A673 (cell line): ENCODE data around the gene PANX2. TPM values are rescaled to one million over a fixed set of nuclear protein-coding genes. Genes with fewer than 3 reads are reported as not detected.

Experiments used
- BruUV-seq: library from RNA; stranded (reverse); fragments of 400-500 nt; replicated peaks from 2 replicates; lab custom pipeline; 2021; lab: Mats Ljungman, UMichigan
- CTCF ChIA-PET: fragments of 300-600 bp; sonication (Branson Sonifier 250); formaldehyde crosslinking; loops from one replicate; lab custom pipeline; 2022; ENCODE audit warnings: antibody characterized with exemption; lab: Charles Lee
- POLR2A ChIA-PET: fragments of 300-600 bp; sonication (Branson Sonifier 250); formaldehyde crosslinking; loops from one replicate; lab custom pipeline; 2022; ENCODE audit warnings: antibody characterized with exemption; ENCODE audit not compliant: low non-redundant PET; lab: Charles Lee
- DNase-seq: peaks from one replicate; pipeline ENCODE4 v3.0.0-alpha.2; 2015; ENCODE audit warnings: low spot score
- H3K27ac ChIP-seq: fragments of 200-600 bp; sonication (generic); 2 replicates; pipeline ENCODE4 v1.5.1; 2016; ENCODE audit warnings: mixed run types, low read depth, mild to moderate bottlenecking, mixed read lengths, antibody characterized with exemption, low read length; ENCODE audit not compliant: poor library complexity, severe bottlenecking
- H3K27me3 ChIP-seq: fragments of 200-600 bp; sonication (generic); replicated peaks from 2 replicates; pipeline ENCODE4 v1.6.1; 2017; ENCODE audit warnings: mixed run types, low read depth, mild to moderate bottlenecking, mixed read lengths, antibody characterized with exemption, low read length; ENCODE audit not compliant: insufficient read depth, poor library complexity
- H3K36me3 ChIP-seq: fragments of 200-600 bp; sonication (generic); 2 replicates; pipeline ENCODE4 v1.6.1; 2016; ENCODE audit warnings: mixed run types, mild to moderate bottlenecking, mixed read lengths, antibody characterized with exemption, low read length; ENCODE audit not compliant: insufficient read depth, poor library complexity, severe bottlenecking
- H3K4me1 ChIP-seq: fragments of 200-600 bp; sonication (generic); 2 replicates; pipeline ENCODE4 v1.6.1; 2017; ENCODE audit warnings: mixed run types, mild to moderate bottlenecking, mixed read lengths, antibody characterized with exemption, low read length; ENCODE audit not compliant: insufficient read depth, poor library complexity, severe bottlenecking
- H3K4me3 ChIP-seq: fragments of 200-600 bp; sonication (generic); 2 replicates; pipeline ENCODE4 v1.5.1; 2016; ENCODE audit warnings: low read depth, mixed run types, mild to moderate bottlenecking, mixed read lengths, low read length; ENCODE audit not compliant: poor library complexity, severe bottlenecking
- H3K9me3 ChIP-seq: fragments of 200-600 bp; sonication (generic); 2 replicates; pipeline ENCODE4 v1.6.1; 2016; ENCODE audit warnings: mixed run types, low read depth, mild to moderate bottlenecking, mixed read lengths, antibody characterized with exemption, low read length; ENCODE audit not compliant: poor library complexity, severe bottlenecking
- EZH2 ChIP-seq: fragments of 200-600 bp; sonication (generic); IDR thresholded peaks from 2 replicates; pipeline ENCODE4 v1.6.1; 2017; ENCODE audit warnings: borderline replicate concordance, low read depth, mild to moderate bottlenecking, mixed read lengths, antibody characterized with exemption, low read length; ENCODE audit not compliant: poor library complexity, severe bottlenecking
- intact Hi-C: fragments of 100-400 bp; cut with micrococcal nuclease; formaldehyde crosslinking; loops from one replicate; pipeline ENCODE4 v1.10.0; 2022; ENCODE audit not compliant: unreplicated experiment
- total RNA-seq: library from RNA; stranded (reverse); gene quantifications from 2 replicates; pipeline ENCODE4 v1.2.3, GENCODE V29; 2021
- TF ChIP-seq, protein P1 (sequence below): fragments of 300-800, 200-600 bp; sonication (generic); conservative IDR thresholded peaks from 2 replicates; pipeline ENCODE4 v1.5.1; 2017; ENCODE audit warnings: low read depth, mild to moderate bottlenecking, antibody characterized with exemption, low read length, moderate library complexity, mixed read lengths

The PANX2 gene
- total RNA-seq, 1 experiment from 2014 or later, result 7.6 TPM

DNA sequence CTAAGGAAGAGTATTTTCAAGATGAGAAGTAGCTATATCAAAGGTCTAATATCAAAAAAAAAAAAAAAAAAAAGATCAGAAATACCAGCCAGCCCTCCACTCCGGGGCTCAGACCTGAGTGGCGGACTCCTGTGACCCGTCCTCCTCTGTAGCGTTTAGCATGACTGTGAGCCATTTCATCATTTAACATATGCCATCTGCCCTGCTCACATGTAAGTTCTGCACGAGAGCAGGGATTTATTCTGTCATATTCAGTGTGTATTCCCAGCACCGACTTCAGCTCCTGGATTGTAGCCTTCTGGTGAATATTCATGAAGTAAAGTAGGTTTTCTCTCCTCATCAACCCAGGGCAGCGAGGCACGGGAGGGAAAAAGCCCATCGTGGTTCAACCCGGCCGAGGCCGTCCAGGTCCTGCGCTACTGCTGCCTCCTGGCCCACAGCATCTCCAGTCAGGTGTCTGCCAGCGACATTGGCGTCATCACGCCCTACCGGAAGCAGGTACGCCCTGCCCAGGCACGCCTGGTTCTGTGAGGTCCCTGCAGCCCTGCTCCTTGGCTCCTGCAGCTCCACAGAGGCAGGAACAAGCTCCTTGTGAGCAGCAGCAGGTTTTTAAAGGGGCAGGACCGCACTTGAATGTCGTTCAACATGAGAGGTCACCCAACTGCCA, 12.7 kb upstream of the PANX2 start:
- BruUV-seq, result no TSS peak
- Histone ChIP-seq H3K9me3 (no peaks in the 10 kb centered on the region), H3K36me3 (no peaks in the 10 kb centered on the region), H3K4me3 (no peak overlapping the region), H3K4me1 (no peaks in the 10 kb centered on the region), H3K27me3 (no peaks in the 10 kb centered on the region), H3K27ac (no peak overlapping the region)
- ChIA-PET CTCF (no interaction called here), POLR2A (no interaction called here)
- intact Hi-C loops, result no loop called here
- TF ChIP-seq, protein P1, sequence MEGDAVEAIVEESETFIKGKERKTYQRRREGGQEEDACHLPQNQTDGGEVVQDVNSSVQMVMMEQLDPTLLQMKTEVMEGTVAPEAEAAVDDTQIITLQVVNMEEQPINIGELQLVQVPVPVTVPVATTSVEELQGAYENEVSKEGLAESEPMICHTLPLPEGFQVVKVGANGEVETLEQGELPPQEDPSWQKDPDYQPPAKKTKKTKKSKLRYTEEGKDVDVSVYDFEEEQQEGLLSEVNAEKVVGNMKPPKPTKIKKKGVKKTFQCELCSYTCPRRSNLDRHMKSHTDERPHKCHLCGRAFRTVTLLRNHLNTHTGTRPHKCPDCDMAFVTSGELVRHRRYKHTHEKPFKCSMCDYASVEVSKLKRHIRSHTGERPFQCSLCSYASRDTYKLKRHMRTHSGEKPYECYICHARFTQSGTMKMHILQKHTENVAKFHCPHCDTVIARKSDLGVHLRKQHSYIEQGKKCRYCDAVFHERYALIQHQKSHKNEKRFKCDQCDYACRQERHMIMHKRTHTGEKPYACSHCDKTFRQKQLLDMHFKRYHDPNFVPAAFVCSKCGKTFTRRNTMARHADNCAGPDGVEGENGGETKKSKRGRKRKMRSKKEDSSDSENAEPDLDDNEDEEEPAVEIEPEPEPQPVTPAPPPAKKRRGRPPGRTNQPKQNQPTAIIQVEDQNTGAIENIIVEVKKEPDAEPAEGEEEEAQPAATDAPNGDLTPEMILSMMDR, result no peak
- DNase-seq, result no peak

DNA sequence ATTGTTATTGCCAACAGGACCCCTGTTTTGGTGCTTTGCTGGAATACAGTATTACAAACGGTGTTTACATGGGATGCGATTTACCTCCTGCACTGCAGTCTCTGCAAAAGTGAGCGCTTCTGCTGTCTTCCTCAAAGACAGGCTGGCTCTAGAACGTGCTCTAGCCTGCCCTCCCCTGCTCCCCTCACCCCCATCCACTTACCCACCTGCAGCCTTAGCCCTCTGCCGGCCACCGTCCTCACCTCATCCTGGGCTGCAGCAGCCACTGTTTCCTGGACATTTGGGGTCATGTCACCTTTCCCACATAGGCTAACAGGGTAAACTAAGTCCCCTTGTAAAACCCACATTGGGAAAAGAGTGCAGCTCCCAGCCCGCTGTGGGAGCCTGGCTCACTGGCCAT, 9.6 kb upstream of the PANX2 start:
- no peaks in the 10 kb centered on the region for H3K36me3 ChIP-seq
- BruUV-seq, result no TSS peak
- POLR2A ChIA-PET, result no interaction called here
- TF ChIP-seq, protein P1, result no peak
- no peak for TF ChIP-seq EZH2
- CTCF ChIA-PET, result no interaction called here
- no peaks in the 10 kb centered on the region for H3K4me1 ChIP-seq
- no peak overlapping the region for H3K4me3 ChIP-seq
- H3K27ac ChIP-seq, result no peak overlapping the region
- no peaks in the 10 kb centered on the region for H3K27me3 ChIP-seq
- no peak for DNase-seq
- intact Hi-C loops, result no loop called here
- H3K9me3 ChIP-seq, result no peaks in the 10 kb centered on the region

DNA sequence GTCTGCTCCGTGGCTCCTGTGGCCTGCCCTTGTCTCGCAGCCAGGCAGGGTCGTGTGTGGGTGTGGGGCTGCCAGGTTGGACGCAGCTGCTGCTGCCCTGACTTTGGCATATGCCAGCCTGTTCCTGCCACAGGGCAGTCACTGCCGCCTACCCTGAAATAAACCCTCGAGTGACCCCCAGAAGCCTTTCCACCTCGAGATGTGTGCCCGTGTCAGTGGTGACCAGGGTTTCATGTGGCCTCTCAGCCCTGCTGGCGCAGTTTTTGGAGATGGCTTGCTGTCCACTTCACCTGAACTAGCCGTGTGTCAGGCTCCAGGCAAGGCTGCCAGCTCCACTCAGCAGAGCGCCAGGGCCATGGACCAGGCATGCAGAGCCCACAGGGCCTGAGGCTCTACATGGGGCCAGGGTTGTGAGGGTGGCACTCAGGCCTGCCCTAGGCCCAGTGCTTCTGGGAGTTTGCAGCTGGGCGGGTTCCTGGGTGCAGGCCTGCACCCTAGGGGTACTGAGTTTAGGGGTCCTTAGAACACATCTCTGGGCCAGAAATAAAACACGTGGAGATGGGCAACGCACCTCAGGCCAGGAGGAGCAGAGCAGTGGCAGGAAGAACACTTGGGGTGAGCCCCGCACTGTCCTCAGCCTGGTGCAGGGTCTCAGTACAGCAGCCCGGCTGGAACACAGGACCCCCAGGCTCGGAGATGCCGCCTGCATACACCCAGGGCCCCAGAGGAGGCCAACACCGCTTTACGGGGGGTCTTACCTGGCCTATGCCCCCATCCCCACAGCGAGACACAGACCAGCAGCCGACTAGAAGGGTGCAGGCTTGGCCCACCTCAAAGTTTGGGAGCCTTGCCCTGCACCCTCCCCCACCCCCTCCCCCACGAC, 8.8 kb upstream of the PANX2 start:
- DNase-seq, result no peak
- Histone ChIP-seq H3K27me3 (no peaks in the 10 kb centered on the region), H3K27ac (no peak overlapping the region), H3K9me3 (no peaks in the 10 kb centered on the region), H3K4me1 (no peaks in the 10 kb centered on the region), H3K4me3 (no peak overlapping the region), H3K36me3 (no peaks in the 10 kb centered on the region)
- no peak for TF ChIP-seq EZH2
- TF ChIP-seq, protein P1, result no peak
- intact Hi-C loops, result no loop called here
- ChIA-PET CTCF (no interaction called here), POLR2A (no interaction called here)
- BruUV-seq, result no TSS peak
